ENCODE results near the gene ACSS3. TPM values are rescaled to one million over a fixed set of nuclear protein-coding genes. Genes with fewer than 3 reads are reported as not detected.
A peak's percentile ranks its signal among the peaks of the same experiment; 100 is the strongest.
"Not testable (repeated sequence)": the region's sequence is repeated elsewhere in the genome, so short reads cannot be mapped to it uniquely, and the experiment has no call there.

Gene ACSS3
- total RNA-seq, 4 donors from 2014 or later, result 78.1 to 106 (median 83.8) TPM

GRCh38 chr12:81094718-81095360 is 17.0 kb downstream of the ACSS3 start:
- TF ChIP-seq CTCF (IDR thresholded peaks at IDR 0.05), result no peak
- TF ChIP-seq EP300 (IDR thresholded peaks at IDR 0.05), result no peak
- no peak for TF ChIP-seq POLR2A (IDR thresholded peaks at IDR 0.05)
- no peak for DNase-seq (ENCODE audit: low spot score in 2 of 2)

GRCh38 chr12:81095501-81096232 is 17.8 kb downstream of the ACSS3 start:
- H3K4me1 ChIP-seq, result peaks cover 0 to 22% (median 7%) of the 10 kb centered on the region in 4 donors
- H3K36me3 ChIP-seq, result no peaks in the 10 kb centered on the region
- H3K4me3 ChIP-seq, result no peak overlapping the region
- TF ChIP-seq POLR2A (IDR thresholded peaks at IDR 0.05), result no peak
- TF ChIP-seq EP300 (IDR thresholded peaks at IDR 0.05), result peak in 1 of 2 donors; percentile 43
- TF ChIP-seq CTCF (IDR thresholded peaks at IDR 0.05), result no peak
- H3K9me3 ChIP-seq, result no peaks in the 10 kb centered on the region
- H3K27ac ChIP-seq, result peak overlapping the region in 2 of 4 donors; percentile 39 to 64
- H3K27me3 ChIP-seq, result no peaks in the 10 kb centered on the region
- no peak for DNase-seq (ENCODE audit: low spot score in 2 of 2)
- 40 to 45% methylated on average over 6 of the region's 6 CpGs for WGBS, 2 donors

More at GRCh38 chr12:81094718-81095360, 17.0 kb downstream of the ACSS3 start:
- Histone ChIP-seq H3K4me1 (peaks cover 0 to 25% (median 7%) of the 10 kb centered on the region in 4 donors), H3K27ac (no peak overlapping the region), H3K27me3 (no peaks in the 10 kb centered on the region), H3K4me3 (no peak overlapping the region), H3K36me3 (no peaks in the 10 kb centered on the region), H3K9me3 (no peaks in the 10 kb centered on the region)
- WGBS, 2 donors, result 56% methylated on average over 1 of the region's 1 CpG

GRCh38 chr12:81105687-81106086 is 27.8 kb downstream of the ACSS3 start:
- TF ChIP-seq EP300 (IDR thresholded peaks at IDR 0.05), result no peak
- no peak for TF ChIP-seq CTCF (IDR thresholded peaks at IDR 0.05)
- no peak for TF ChIP-seq POLR2A (IDR thresholded peaks at IDR 0.05)
- no peak overlapping the region for H3K4me3 ChIP-seq
- no peak for DNase-seq (ENCODE audit: low spot score in 2 of 2)
- no peaks in the 10 kb centered on the region for H3K27me3 ChIP-seq
- H3K27ac ChIP-seq, result no peak overlapping the region
- H3K36me3 ChIP-seq, result no peaks in the 10 kb centered on the region
- H3K4me1 ChIP-seq, result no peaks in the 10 kb centered on the region
- H3K9me3 ChIP-seq, result no peaks in the 10 kb centered on the region

GRCh38 chr12:81114226-81114625 is 36.3 kb downstream of the ACSS3 start:
- no peak for TF ChIP-seq POLR2A (IDR thresholded peaks at IDR 0.05)
- TF ChIP-seq EP300 (IDR thresholded peaks at IDR 0.05), result no peak
- TF ChIP-seq CTCF (IDR thresholded peaks at IDR 0.05), result no peak

GRCh38 chr12:81119069-81119468 is 41.2 kb downstream of the ACSS3 start:
- H3K9me3 ChIP-seq, result peaks cover 0 to 10% (median 0%) of the 10 kb centered on the region in 4 donors
- peaks cover 0 to 40% (median 0%) of the 10 kb centered on the region in 3 donors for H3K36me3 ChIP-seq
- H3K27me3 ChIP-seq; H3K4me1 ChIP-seq; DNase-seq (ENCODE audit: low spot score in 2 of 2); H3K4me3 ChIP-seq; H3K27ac ChIP-seq: not testable (repeated sequence)
- 57 to 78% methylated on average over 3 of the region's 3 CpGs for WGBS, 2 donors

More at GRCh38 chr12:81114226-81114625, 36.3 kb downstream of the ACSS3 start:
- no peaks in the 10 kb centered on the region for H3K4me1 ChIP-seq
- H3K4me3 ChIP-seq, result no peak overlapping the region
- peaks cover 0 to 39% (median 0%) of the 10 kb centered on the region in 3 donors for H3K36me3 ChIP-seq
- no peaks in the 10 kb centered on the region for H3K27me3 ChIP-seq
- H3K9me3 ChIP-seq, result peaks cover 0 to 2% (median 0%) of the 10 kb centered on the region in 4 donors
- H3K27ac ChIP-seq, result no peak overlapping the region
- DNase-seq (ENCODE audit: low spot score in 2 of 2), result no peak
